RPMI8226 (cell line): Measurements from ENCODE around the gene DAZ3.
"Not testable (repeated sequence)": the region's sequence is repeated elsewhere in the genome, so short reads cannot be mapped to it uniquely, and the experiment has no call there.

Source experiments
- DNase-seq: peaks from one replicate; pipeline ENCODE4 v3.0.0-alpha.2; 2015

DAZ3 gene, protein sequence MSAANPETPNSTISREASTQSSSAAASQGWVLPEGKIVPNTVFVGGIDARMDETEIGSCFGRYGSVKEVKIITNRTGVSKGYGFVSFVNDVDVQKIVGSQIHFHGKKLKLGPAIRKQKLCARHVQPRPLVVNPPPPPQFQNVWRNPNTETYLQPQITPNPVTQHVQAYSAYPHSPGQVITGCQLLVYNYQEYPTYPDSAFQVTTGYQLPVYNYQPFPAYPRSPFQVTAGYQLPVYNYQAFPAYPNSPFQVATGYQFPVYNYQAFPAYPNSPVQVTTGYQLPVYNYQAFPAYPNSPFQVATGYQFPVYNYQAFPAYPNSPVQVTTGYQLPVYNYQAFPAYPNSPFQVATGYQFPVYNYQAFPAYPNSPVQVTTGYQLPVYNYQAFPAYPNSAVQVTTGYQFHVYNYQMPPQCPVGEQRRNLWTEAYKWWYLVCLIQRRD

DNA sequence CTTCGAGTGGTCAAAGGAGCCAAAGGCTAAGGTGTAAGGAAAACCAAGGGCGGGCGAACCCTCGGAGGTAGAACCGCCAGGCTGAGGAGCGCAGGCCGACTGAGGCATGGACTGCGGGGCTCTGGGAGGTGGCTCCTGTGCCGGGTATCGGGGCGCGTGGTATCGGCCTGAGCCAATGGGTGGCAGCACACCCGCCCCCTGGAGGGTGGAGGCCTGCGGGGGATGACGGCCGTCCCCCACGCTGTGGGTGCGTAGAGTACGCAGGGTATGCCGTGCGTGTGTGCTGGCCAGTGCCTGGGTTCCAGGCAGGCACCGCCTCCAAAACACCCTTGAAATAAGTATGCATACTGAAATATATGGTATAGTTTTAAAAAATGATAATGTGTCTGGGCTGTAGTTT, at the start of gene DAZ3:
Gene DAZ3, minus strand, starts transcription at position 101 of the 400 bp plus-strand sequence. CDS start 208 bp downstream, outside the sequence.
- not testable (repeated sequence) for DNase-seq

DNA sequence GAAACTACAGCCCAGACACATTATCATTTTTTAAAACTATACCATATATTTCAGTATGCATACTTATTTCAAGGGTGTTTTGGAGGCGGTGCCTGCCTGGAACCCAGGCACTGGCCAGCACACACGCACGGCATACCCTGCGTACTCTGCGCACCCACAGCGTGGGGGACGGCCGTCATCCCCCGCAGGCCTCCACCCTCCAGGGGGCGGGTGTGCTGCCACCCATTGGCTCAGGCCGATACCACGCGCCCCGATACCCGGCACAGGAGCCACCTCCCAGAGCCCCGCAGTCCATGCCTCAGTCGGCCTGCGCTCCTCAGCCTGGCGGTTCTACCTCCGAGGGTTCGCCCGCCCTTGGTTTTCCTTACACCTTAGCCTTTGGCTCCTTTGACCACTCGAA, 20.4 kb upstream of the DAZ3 start, which contains the start of gene DAZ4:
Gene DAZ4, plus strand, starts transcription at position 301 of the 400 bp plus-strand sequence. CDS start 208 bp downstream, outside the sequence.
- not testable (repeated sequence) for DNase-seq

DNA sequence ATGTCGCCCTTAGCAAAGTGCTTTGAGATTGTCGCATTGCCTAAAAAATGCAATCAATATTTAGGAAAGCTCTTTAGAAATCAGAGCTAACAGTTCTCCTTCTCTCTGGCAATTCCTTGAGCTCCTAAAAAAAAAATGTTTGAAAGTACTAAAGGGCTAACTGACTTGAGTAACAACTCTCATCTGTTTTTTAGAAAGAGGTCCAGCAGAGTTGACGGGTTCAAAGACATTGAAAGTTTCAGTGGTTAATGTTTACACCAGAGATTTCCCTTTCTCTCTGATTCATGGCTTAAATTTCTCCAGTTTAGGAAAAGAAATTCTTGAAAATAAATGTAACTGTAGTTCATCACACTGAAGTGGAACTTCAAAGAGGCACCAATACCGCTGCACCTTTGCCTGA, 11.9 kb upstream of the DAZ3 start:
- DNase-seq = not testable (repeated sequence)

DNA sequence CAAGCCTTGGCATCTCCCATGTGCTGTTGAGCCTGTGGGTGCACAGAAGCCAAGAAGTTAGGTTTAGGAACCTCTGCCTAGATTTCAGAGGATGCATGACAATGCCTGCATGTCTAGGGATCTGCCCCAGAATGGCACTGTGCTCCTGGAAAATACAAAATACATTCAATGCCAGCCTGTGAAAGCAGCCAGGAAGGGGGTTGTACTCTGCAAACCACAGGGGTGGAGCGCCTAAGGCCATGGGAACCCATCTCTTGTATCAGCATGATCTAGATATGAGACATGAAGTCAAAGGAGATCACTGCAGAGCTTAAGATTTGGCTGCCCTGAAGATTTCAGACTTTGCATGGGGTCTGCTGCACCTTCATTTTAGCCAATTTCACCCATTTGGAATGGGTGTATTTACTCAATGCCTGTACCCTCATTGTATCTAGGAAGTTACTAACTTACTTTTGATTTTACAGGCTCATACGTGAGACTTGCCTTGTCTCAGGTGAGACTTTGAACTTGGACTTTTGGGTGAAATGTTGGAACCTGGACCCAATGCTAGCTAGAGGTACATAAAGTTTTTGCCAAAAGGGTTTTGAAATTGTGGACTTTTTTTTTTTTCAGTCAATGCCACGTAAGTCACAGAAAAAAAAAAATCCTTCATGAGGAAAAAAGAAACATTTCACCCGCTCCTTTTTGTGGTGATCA, 11.1 kb upstream of the DAZ3 start:
- not testable (repeated sequence) for DNase-seq

DNA sequence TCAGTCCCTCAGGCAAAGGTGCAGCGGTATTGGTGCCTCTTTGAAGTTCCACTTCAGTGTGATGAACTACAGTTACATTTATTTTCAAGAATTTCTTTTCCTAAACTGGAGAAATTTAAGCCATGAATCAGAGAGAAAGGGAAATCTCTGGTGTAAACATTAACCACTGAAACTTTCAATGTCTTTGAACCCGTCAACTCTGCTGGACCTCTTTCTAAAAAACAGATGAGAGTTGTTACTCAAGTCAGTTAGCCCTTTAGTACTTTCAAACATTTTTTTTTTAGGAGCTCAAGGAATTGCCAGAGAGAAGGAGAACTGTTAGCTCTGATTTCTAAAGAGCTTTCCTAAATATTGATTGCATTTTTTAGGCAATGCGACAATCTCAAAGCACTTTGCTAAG, 8.6 kb upstream of the DAZ3 start:
- not testable (repeated sequence) for DNase-seq
